ENCODE data around the gene IKZF1.

Gene IKZF1

DNA sequence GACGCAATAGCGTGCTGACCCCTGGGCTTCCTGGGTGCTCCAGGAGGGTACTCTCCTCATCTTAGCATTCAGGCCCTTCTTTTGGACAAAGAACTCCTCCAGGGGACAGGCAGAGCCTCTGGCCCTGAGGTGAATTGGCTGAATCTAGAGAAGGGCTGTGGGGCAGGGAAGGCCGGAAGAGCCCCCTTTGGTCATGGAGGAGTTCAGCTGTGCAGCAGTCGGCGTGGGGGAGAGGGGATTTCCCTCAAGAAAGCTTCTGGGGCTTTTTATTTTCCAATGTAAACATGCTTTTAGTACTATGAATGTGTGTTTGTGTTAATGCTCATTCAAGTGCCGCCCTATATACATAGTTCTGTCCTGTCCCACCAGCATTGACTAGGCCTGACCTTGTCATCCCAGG is 106.8 kb downstream of the IKZF1 start:
- no peak for TF ChIP-seq EZH2phosphoT487 (IDR thresholded peaks at IDR 0.05; ENCODE audit: low read depth)
- TF ChIP-seq, protein P1, sequence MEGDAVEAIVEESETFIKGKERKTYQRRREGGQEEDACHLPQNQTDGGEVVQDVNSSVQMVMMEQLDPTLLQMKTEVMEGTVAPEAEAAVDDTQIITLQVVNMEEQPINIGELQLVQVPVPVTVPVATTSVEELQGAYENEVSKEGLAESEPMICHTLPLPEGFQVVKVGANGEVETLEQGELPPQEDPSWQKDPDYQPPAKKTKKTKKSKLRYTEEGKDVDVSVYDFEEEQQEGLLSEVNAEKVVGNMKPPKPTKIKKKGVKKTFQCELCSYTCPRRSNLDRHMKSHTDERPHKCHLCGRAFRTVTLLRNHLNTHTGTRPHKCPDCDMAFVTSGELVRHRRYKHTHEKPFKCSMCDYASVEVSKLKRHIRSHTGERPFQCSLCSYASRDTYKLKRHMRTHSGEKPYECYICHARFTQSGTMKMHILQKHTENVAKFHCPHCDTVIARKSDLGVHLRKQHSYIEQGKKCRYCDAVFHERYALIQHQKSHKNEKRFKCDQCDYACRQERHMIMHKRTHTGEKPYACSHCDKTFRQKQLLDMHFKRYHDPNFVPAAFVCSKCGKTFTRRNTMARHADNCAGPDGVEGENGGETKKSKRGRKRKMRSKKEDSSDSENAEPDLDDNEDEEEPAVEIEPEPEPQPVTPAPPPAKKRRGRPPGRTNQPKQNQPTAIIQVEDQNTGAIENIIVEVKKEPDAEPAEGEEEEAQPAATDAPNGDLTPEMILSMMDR (IDR thresholded peaks at IDR 0.05; ENCODE audit: low read depth, low read length), result no peak
- Histone ChIP-seq H3K27me3 (ENCODE audit: low read depth, low read length) (no peaks in the 10 kb centered on the region), H3K4me2 (ENCODE audit: low read length) (peak overlapping the region; percentile 73), H3K9ac (ENCODE audit: low read length) (peak overlapping the region; percentile 71), H3K9me3 (ENCODE audit: insufficient read depth, low read length) (no peaks in the 10 kb centered on the region), H3K4me3 (ENCODE audit: low read length) (peak overlapping the region; percentile 59), H3K4me1 (ENCODE audit: low read length) (peaks cover 94% of the 10 kb centered on the region), H3K27ac (ENCODE audit: low read length) (peak overlapping the region; percentile 97), H3K36me3 (replicated peaks; ENCODE audit: low read depth, low read length) (no peaks in the 10 kb centered on the region), H4K20me1 (ENCODE audit: insufficient read depth, low read length) (no peaks in the 10 kb centered on the region), H2AFZ (ENCODE audit: low read depth, low read length) (no peak overlapping the region), H3K79me2 (ENCODE audit: low read length) (no peaks in the 10 kb centered on the region)

DNA sequence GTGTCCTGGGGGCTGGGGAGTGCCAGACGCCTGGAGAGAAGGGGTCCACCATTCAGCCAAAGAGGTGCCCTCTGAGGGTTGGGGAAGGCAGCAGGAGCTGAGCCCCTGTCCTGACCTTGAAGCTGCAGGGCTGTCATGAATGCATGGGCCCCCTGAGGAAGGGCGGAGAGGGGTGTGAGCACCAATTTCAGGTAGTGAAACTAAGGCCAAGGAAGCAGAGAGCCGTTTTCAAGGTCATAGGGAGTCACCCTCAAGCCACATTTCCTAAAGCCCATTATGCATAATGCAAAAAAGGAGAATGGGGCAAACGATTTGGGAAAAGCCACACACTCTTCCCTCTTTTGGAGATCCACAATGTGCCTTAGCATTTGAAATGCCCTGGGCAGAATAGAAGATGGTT is 108.5 kb downstream of the IKZF1 start:
- H4K20me1 ChIP-seq (ENCODE audit: insufficient read depth, low read length), result no peaks in the 10 kb centered on the region
- H3K4me1 ChIP-seq (ENCODE audit: low read length), result peaks cover 94% of the 10 kb centered on the region
- H3K4me3 ChIP-seq (ENCODE audit: low read length), result no peak overlapping the region
- no peaks in the 10 kb centered on the region for H3K27me3 ChIP-seq (ENCODE audit: low read depth, low read length)
- no peaks in the 10 kb centered on the region for H3K36me3 ChIP-seq (replicated peaks; ENCODE audit: low read depth, low read length)
- H3K9me3 ChIP-seq (ENCODE audit: insufficient read depth, low read length), result no peaks in the 10 kb centered on the region
- H3K79me2 ChIP-seq (ENCODE audit: low read length), result no peaks in the 10 kb centered on the region
- H3K4me2 ChIP-seq (ENCODE audit: low read length), result peak overlapping the region; percentile 33
- no peak overlapping the region for H2AFZ ChIP-seq (ENCODE audit: low read depth, low read length)
- H3K27ac ChIP-seq (ENCODE audit: low read length), result 0 out of 2 replicates have a peak overlapping the region, but pooled peaks have one; percentile 0
- TF ChIP-seq, protein P1 (IDR thresholded peaks at IDR 0.05; ENCODE audit: low read depth, low read length), result no peak
- no peak for TF ChIP-seq EZH2phosphoT487 (IDR thresholded peaks at IDR 0.05; ENCODE audit: low read depth)
- no peak overlapping the region for H3K9ac ChIP-seq (ENCODE audit: low read length)

DNA sequence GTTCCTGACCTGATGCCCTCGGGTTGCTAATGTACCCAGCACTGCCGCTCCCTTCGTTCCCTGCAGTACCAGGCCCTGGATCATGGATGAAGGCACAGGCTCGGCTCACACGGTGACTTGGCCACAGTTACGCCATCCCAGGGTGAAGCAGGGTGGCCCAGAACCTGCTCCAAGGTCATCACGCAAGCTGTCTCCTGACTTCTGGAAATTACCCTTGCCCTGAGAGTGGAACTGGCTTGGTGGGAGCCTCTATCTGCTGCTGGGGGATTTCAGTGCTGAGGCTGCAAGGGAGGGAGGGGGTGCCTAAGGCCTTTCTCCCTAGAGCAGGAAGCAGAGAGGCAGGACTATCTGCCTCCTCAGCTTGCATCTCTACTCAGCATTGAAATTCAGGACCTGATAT is 109.0 kb downstream of the IKZF1 start:
- H3K4me1 ChIP-seq (ENCODE audit: low read length), result peaks cover 88% of the 10 kb centered on the region
- H3K27ac ChIP-seq (ENCODE audit: low read length), result no peak overlapping the region
- H3K36me3 ChIP-seq (replicated peaks; ENCODE audit: low read depth, low read length), result no peaks in the 10 kb centered on the region
- no peak overlapping the region for H2AFZ ChIP-seq (ENCODE audit: low read depth, low read length)
- no peak overlapping the region for H3K9ac ChIP-seq (ENCODE audit: low read length)
- no peak overlapping the region for H3K4me3 ChIP-seq (ENCODE audit: low read length)
- H3K9me3 ChIP-seq (ENCODE audit: insufficient read depth, low read length), result no peaks in the 10 kb centered on the region
- H3K4me2 ChIP-seq (ENCODE audit: low read length), result no peak overlapping the region
- H4K20me1 ChIP-seq (ENCODE audit: insufficient read depth, low read length), result no peaks in the 10 kb centered on the region
- no peaks in the 10 kb centered on the region for H3K79me2 ChIP-seq (ENCODE audit: low read length)
- TF ChIP-seq EZH2phosphoT487 (IDR thresholded peaks at IDR 0.05; ENCODE audit: low read depth), result no peak
- TF ChIP-seq, protein P1 (IDR thresholded peaks at IDR 0.05; ENCODE audit: low read depth, low read length), result no peak
- no peaks in the 10 kb centered on the region for H3K27me3 ChIP-seq (ENCODE audit: low read depth, low read length)

DNA sequence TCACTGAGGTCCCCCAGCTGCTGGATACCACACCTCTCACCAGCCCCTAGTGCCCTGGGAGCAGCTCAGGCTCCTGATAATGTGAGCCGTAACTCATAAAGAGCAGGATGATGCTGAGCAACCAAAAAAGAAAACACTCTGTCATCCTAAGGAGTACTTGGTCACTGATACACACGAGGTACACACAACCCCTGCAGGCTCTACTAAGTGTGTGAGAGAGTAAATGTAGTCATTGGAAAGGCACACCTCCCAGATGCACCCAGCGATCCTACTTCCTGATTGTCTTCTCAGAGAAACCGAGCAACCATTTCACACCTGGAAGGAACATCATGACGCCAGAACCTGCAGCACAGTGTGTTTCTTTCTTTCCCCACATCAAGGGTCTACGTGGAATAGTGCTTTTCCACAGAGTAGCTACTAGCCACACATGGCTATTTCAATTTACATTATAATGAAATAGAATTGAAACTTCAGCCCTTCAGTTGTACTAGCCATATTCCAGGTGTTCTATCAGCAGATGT is 111.4 kb downstream of the IKZF1 start:
- Histone ChIP-seq H3K4me1 (ENCODE audit: low read length) (peaks cover 72% of the 10 kb centered on the region), H3K4me3 (ENCODE audit: low read length) (no peak overlapping the region), H3K4me2 (ENCODE audit: low read length) (peak overlapping the region; percentile 67), H3K27me3 (ENCODE audit: low read depth, low read length) (no peaks in the 10 kb centered on the region), H3K9me3 (ENCODE audit: insufficient read depth, low read length) (no peaks in the 10 kb centered on the region), H3K36me3 (replicated peaks; ENCODE audit: low read depth, low read length) (no peaks in the 10 kb centered on the region), H2AFZ (ENCODE audit: low read depth, low read length) (no peak overlapping the region), H3K9ac (ENCODE audit: low read length) (no peak overlapping the region), H3K79me2 (ENCODE audit: low read length) (no peaks in the 10 kb centered on the region), H3K27ac (ENCODE audit: low read length) (no peak overlapping the region; the same call in 1 of the 2 replicates), H4K20me1 (ENCODE audit: insufficient read depth, low read length) (no peaks in the 10 kb centered on the region)
- no peak for TF ChIP-seq EZH2phosphoT487 (IDR thresholded peaks at IDR 0.05; ENCODE audit: low read depth)
- TF ChIP-seq, protein P1 (IDR thresholded peaks at IDR 0.05; ENCODE audit: low read depth, low read length), result no peak

Data from OCI-LY3 (cell line).